Vagina (tissue), 2 donors: ENCODE results near the gene AGTPBP1.

Source experiments
- POLR2A ChIP-seq, 2 donors: fragments of 450-650 bp; IDR thresholded peaks; one replicate each; pipeline ENCODE4 v1.6.1; 2017; ENCODE audit warnings: antibody characterized with exemption in 2 of 2, mild to moderate bottlenecking in 2 of 2, moderate library complexity in 2 of 2
- TF ChIP-seq, protein P1 (sequence below), 3 experiments: fragments of 450-650 bp in 2 of 3; fragments of 200-600 bp in 1 of 3; sonication (generic) in 1 of 3; IDR thresholded peaks; one replicate each; pipeline ENCODE4 v1.5.1; 2017 to 2019; ENCODE audit warnings: antibody characterized with exemption in 3 of 3, mild to moderate bottlenecking in 2 of 3, moderate library complexity in 2 of 3

DNA sequence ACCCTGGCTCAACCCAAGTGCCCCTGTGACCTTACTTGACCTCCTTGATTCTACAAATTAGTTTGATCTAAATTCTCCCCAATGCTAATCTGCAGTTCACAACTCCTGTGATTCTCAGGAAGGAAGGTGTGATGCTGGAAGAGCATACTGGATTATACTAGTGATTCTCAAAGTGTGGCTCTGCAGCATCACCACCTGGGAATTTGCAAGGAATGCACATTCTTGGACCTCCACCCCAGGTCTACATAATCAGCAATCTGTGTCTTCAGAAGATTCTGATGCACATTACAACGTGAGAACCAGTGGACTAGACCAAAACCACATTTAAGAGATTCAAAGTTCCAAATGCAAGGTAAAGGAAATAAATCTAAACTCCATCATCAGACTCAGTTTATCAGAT, 198.6 kb downstream of the AGTPBP1 start:
- TF ChIP-seq POLR2A (IDR thresholded peaks at IDR 0.05) = no peak
- TF ChIP-seq, protein P1, sequence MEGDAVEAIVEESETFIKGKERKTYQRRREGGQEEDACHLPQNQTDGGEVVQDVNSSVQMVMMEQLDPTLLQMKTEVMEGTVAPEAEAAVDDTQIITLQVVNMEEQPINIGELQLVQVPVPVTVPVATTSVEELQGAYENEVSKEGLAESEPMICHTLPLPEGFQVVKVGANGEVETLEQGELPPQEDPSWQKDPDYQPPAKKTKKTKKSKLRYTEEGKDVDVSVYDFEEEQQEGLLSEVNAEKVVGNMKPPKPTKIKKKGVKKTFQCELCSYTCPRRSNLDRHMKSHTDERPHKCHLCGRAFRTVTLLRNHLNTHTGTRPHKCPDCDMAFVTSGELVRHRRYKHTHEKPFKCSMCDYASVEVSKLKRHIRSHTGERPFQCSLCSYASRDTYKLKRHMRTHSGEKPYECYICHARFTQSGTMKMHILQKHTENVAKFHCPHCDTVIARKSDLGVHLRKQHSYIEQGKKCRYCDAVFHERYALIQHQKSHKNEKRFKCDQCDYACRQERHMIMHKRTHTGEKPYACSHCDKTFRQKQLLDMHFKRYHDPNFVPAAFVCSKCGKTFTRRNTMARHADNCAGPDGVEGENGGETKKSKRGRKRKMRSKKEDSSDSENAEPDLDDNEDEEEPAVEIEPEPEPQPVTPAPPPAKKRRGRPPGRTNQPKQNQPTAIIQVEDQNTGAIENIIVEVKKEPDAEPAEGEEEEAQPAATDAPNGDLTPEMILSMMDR (IDR thresholded peaks at IDR 0.05) = no peak
